ENCODE data around the gene MTFP1.

DNA sequence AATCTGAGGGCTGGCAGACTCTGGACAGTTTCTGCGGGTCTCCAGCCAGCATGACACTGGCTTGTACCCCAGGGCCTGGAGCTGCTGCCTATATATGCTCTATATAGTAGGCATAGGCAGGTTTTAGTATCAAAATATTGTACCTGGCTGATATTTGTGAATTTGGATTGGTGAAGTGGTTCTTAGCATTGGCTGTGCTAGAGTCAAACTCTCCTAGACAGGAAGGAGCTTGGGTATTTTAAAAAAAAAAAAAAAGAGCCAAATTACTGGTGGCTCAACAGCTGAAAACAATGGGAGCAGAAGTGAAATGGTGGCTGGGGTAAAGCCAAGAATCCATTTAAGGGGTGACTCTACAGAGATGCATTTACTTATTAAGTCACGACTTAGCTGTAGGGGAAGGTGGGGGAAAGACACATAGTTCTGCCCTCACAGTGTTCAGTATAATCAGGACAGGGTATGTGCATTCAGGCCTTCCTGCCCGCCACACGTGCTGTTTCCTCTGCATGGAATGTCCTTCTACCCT is 11.0 kb upstream of the MTFP1 start:
- TF ChIP-seq NFRKB (IDR thresholded peaks at IDR 0.05) (no peak), FOXA1 (IDR thresholded peaks at IDR 0.05) (no peak), FOXM1 (IDR thresholded peaks at IDR 0.05; ENCODE audit: borderline replicate concordance) (no peak), ZNF384 (IDR thresholded peaks at IDR 0.05) (no peak), SP1 (IDR thresholded peaks at IDR 0.05) (no peak), SUZ12 (IDR thresholded peaks at IDR 0.05) (no peak), ELF4 (IDR thresholded peaks at IDR 0.05) (no peak), BHLHE40 (IDR thresholded peaks at IDR 0.05; ENCODE audit: borderline replicate concordance) (no peak), ARNT (IDR thresholded peaks at IDR 0.05) (no peak), FOXK2 (IDR thresholded peaks at IDR 0.05) (no peak), HDGF (IDR thresholded peaks at IDR 0.05; ENCODE audit: borderline replicate concordance) (no peak), CTBP1 (IDR thresholded peaks at IDR 0.05; ENCODE audit: borderline replicate concordance) (no peak)

Measured in HEK293T (cell line).